Thyroid gland (tissue), 4 donors: ENCODE results near the gene SV2B.

Experiments
- POLR2A ChIP-seq, 2 donors: fragments of 450-650 bp; IDR thresholded peaks; one replicate each; pipeline ENCODE4 v1.6.1; 2017; ENCODE audit warnings: antibody characterized with exemption in 2 of 2, mild to moderate bottlenecking in 2 of 2, moderate library complexity in 1 of 2
- TF ChIP-seq, protein P1 (sequence below), 6 experiments: fragments of 200-600 bp in 3 of 6; fragments of 450-650 bp in 3 of 6; sonication (generic) in 3 of 6; IDR thresholded peaks; one replicate each; pipeline ENCODE4 v1.5.1; 2016 to 2019; ENCODE audit warnings: antibody characterized with exemption in 6 of 6, mild to moderate bottlenecking in 2 of 6, inconsistent platforms in 1 of 6, moderate library complexity in 1 of 6

DNA sequence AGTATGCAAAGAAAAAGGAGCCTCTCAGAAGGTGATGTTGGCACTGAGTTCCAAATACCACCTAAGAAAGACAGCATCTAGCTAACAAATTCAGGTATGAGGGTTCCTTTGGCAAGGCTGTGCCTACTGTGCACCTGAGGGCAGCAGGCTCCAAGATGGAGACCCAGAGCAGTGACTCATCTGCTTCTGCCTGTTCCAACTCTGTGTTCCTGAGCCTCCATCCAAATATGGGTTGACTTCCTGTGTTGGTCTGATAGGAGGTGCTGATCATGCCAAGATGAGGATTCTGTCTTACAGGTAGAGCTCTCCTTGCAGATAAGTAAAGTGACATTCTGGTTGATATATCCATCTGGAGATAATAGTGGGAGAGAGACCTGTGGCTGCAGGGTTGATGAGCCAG is 26.0 kb downstream of the SV2B start:
- no peak for TF ChIP-seq POLR2A (IDR thresholded peaks at IDR 0.05)
- TF ChIP-seq, protein P1, sequence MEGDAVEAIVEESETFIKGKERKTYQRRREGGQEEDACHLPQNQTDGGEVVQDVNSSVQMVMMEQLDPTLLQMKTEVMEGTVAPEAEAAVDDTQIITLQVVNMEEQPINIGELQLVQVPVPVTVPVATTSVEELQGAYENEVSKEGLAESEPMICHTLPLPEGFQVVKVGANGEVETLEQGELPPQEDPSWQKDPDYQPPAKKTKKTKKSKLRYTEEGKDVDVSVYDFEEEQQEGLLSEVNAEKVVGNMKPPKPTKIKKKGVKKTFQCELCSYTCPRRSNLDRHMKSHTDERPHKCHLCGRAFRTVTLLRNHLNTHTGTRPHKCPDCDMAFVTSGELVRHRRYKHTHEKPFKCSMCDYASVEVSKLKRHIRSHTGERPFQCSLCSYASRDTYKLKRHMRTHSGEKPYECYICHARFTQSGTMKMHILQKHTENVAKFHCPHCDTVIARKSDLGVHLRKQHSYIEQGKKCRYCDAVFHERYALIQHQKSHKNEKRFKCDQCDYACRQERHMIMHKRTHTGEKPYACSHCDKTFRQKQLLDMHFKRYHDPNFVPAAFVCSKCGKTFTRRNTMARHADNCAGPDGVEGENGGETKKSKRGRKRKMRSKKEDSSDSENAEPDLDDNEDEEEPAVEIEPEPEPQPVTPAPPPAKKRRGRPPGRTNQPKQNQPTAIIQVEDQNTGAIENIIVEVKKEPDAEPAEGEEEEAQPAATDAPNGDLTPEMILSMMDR (IDR thresholded peaks at IDR 0.05): no peak
